ENCODE measurements around the gene CD79A.

DNA sequence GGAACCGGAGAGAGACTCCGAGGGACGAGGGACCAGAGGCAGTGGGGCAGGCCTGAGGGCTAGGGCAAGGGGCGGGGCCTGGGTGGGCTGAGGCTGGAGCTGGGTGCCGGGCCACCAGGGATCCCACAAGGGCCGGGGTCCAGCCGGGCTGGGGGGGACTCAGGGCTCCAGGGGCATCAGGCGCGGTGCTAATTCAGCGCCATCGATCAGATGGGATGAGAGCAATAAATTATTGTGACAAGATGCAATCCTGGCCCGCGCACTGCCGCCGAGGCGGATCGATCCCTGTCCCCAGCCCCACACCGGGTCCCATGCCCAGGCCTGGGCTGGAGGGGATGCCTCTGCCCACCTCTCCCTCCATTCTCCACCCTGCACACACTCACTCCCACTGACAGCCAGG lies 45.5 kb downstream of the CD79A start:
- no peak for TF ChIP-seq POLR2A (IDR thresholded peaks at IDR 0.05)
- TF ChIP-seq, protein P1, sequence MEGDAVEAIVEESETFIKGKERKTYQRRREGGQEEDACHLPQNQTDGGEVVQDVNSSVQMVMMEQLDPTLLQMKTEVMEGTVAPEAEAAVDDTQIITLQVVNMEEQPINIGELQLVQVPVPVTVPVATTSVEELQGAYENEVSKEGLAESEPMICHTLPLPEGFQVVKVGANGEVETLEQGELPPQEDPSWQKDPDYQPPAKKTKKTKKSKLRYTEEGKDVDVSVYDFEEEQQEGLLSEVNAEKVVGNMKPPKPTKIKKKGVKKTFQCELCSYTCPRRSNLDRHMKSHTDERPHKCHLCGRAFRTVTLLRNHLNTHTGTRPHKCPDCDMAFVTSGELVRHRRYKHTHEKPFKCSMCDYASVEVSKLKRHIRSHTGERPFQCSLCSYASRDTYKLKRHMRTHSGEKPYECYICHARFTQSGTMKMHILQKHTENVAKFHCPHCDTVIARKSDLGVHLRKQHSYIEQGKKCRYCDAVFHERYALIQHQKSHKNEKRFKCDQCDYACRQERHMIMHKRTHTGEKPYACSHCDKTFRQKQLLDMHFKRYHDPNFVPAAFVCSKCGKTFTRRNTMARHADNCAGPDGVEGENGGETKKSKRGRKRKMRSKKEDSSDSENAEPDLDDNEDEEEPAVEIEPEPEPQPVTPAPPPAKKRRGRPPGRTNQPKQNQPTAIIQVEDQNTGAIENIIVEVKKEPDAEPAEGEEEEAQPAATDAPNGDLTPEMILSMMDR (IDR thresholded peaks at IDR 0.05), result no peak
